ENCODE measurements around the gene GJC2. TPM values are rescaled to one million over a fixed set of nuclear protein-coding genes. Genes with fewer than 3 reads are reported as not detected.

Gene GJC2
- total and polyA plus RNA-seq, 10 of the 15 experiments (the other 5 are each of a cell fraction or from before 2014, with no cell fraction given), result 0.04 to 0.44 (median 0.07) TPM; not detected in 4

- TF ChIP-seq SIN3A (IDR thresholded peaks at IDR 0.05; ENCODE audit: low read depth, low read length) (peak; percentile 84; the same call in 1 of the 2 replicates), POLR2AphosphoS2 (IDR thresholded peaks at IDR 0.05; ENCODE audit: low read depth, low read length) (peak; percentile 82), CREM (IDR thresholded peaks at IDR 0.05; ENCODE audit: low read depth) (peak; percentile 100), SREBF1 (IDR thresholded peaks at IDR 0.05; ENCODE audit: low read length) (no peak), NBN (IDR thresholded peaks at IDR 0.05) (peak; percentile 99), RB1 (IDR thresholded peaks at IDR 0.05; ENCODE audit: borderline replicate concordance) (peak; percentile 61; the same call in 1 of the 2 replicates), BACH1 (IDR thresholded peaks at IDR 0.05; ENCODE audit: borderline replicate concordance) (peak; percentile 55; the same call in 1 of the 2 replicates), RELA (IDR thresholded peaks at IDR 0.05; ENCODE audit: borderline replicate concordance, partially characterized antibody) (peak; percentile 76), NR2F1 (conservative IDR thresholded peaks at IDR 0.05) (peak; percentile 25; the same call in 1 of the 2 replicates), ZNF274 (IDR thresholded peaks at IDR 0.05; ENCODE audit: insufficient read depth, insufficient read length) (no peak), ZNF24 (IDR thresholded peaks at IDR 0.05) (no peak), STAT1 (conservative IDR thresholded peaks at IDR 0.05) (0 out of 2 replicates have a peak, but pooled peaks have one; percentile 72), GABPA (IDR thresholded peaks at IDR 0.05; ENCODE audit: low read depth) (no peak), ZNF592 (IDR thresholded peaks at IDR 0.05) (no peak)
- TF ChIP-seq, protein P1, sequence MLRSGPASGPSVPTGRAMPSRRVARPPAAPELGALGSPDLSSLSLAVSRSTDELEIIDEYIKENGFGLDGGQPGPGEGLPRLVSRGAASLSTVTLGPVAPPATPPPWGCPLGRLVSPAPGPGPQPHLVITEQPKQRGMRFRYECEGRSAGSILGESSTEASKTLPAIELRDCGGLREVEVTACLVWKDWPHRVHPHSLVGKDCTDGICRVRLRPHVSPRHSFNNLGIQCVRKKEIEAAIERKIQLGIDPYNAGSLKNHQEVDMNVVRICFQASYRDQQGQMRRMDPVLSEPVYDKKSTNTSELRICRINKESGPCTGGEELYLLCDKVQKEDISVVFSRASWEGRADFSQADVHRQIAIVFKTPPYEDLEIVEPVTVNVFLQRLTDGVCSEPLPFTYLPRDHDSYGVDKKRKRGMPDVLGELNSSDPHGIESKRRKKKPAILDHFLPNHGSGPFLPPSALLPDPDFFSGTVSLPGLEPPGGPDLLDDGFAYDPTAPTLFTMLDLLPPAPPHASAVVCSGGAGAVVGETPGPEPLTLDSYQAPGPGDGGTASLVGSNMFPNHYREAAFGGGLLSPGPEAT (IDR thresholded peaks at IDR 0.05; ENCODE audit: low read depth), result peak; percentile 85
- TF ChIP-seq, protein P2, sequence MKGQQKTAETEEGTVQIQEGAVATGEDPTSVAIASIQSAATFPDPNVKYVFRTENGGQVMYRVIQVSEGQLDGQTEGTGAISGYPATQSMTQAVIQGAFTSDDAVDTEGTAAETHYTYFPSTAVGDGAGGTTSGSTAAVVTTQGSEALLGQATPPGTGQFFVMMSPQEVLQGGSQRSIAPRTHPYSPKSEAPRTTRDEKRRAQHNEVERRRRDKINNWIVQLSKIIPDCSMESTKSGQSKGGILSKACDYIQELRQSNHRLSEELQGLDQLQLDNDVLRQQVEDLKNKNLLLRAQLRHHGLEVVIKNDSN (IDR thresholded peaks at IDR 0.05; ENCODE audit: borderline replicate concordance, extremely low read length, insufficient read depth, low read depth, low read length), result no peak
- TF ChIP-seq, protein P3, sequence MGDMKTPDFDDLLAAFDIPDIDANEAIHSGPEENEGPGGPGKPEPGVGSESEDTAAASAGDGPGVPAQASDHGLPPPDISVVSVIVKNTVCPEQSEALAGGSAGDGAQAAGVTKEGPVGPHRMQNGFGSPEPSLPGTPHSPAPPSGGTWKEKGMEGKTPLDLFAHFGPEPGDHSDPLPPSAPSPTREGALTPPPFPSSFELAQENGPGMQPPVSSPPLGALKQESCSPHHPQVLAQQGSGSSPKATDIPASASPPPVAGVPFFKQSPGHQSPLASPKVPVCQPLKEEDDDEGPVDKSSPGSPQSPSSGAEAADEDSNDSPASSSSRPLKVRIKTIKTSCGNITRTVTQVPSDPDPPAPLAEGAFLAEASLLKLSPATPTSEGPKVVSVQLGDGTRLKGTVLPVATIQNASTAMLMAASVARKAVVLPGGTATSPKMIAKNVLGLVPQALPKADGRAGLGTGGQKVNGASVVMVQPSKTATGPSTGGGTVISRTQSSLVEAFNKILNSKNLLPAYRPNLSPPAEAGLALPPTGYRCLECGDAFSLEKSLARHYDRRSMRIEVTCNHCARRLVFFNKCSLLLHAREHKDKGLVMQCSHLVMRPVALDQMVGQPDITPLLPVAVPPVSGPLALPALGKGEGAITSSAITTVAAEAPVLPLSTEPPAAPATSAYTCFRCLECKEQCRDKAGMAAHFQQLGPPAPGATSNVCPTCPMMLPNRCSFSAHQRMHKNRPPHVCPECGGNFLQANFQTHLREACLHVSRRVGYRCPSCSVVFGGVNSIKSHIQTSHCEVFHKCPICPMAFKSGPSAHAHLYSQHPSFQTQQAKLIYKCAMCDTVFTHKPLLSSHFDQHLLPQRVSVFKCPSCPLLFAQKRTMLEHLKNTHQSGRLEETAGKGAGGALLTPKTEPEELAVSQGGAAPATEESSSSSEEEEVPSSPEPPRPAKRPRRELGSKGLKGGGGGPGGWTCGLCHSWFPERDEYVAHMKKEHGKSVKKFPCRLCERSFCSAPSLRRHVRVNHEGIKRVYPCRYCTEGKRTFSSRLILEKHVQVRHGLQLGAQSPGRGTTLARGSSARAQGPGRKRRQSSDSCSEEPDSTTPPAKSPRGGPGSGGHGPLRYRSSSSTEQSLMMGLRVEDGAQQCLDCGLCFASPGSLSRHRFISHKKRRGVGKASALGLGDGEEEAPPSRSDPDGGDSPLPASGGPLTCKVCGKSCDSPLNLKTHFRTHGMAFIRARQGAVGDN (IDR thresholded peaks at IDR 0.05), result peak; percentile 48; the same call in 1 of the 2 replicates
Measured at GRCh38 chr1:228109073-228109961, 40.4 kb upstream of the GJC2 start, which contains the start of gene MRPL55 (continued).
